ENCODE results near the gene TRMT44.

GRCh38 chr4:8451440-8452182, 11.0 kb downstream of the TRMT44 start:
- no peak for TF ChIP-seq CTCF (IDR thresholded peaks at IDR 0.05)
- TF ChIP-seq EP300 (IDR thresholded peaks at IDR 0.05) = no peak
- TF ChIP-seq POLR2AphosphoS5 (IDR thresholded peaks at IDR 0.05) = no peak
- no peak for TF ChIP-seq POLR2A (IDR thresholded peaks at IDR 0.05)

Data from suprapubic skin (tissue), 4 donors.